Pons (tissue), 1 donor: Measurements from ENCODE around the gene PARN.
"Not testable (repeated sequence)": the region's sequence is repeated elsewhere in the genome, so short reads cannot be mapped to it uniquely, and the experiment has no call there.

ENCODE experiments used
- DNase-seq: peaks from one replicate; pipeline ENCODE4 v3.0.0-alpha.2; 2016; ENCODE audit warnings: low spot score

The PARN gene

DNA sequence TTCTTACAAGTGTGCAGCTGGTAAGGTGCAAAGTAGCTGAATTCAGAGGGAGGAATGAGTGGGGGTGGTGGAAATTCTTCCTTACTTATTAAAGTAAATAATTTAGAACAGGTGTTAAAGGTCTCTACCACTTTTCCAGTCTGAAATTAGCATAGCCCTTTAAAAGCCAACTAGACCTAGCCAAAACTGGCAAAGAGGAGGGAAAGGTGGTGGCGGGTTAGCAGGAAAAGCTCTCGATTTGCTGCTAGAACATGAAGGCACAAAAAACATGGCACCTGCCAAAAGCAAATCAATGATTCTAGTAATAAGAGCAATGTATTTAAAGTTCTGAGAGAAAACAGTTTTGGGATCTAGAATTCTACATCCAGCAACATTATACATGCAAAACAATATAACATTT lies 157.7 kb downstream of the PARN start:
- no peak for DNase-seq

DNA sequence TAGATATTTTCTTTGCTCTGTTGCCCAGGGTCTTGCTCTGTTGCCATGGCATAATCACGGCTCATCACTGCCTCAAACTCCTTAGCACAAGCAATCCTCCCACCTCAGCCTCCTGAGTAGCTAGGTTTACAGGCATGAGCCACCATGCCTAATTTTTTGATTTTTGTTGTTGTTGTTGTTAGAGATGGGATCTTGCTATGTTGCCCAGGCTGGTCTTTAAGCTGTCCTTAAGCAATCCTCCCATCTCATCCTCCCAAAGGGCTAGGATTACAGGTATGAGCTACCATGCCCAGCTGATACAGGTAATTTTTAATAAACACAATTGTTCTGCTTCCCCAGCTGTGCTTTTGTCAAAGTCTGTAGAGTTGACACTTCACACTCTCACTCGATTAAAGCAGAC lies 159.3 kb downstream of the PARN start:
- DNase-seq = no peak

DNA sequence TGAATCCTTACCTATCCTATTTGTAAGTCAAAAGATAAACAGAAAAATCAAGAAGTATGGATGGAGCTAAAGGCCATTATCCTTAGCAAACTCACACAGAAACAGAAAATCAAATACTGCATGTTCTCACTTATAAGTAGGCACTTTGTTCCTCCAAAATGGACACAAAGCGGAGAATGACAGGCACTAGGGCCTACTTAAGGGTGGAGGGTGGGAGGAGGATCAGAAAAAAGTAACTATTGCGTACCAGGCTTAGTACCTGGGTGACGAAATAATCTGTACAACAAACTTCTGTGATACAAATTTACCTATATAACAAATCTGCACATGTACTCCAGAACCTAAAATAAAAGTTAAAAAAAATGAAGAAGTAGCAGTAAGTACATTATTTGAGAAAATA lies 164.3 kb downstream of the PARN start:
- no peak for DNase-seq

- DNase-seq = no peak
These were observed 165.3 kb downstream of the PARN start for GRCh38 chr16:14464796-14465195.

DNA sequence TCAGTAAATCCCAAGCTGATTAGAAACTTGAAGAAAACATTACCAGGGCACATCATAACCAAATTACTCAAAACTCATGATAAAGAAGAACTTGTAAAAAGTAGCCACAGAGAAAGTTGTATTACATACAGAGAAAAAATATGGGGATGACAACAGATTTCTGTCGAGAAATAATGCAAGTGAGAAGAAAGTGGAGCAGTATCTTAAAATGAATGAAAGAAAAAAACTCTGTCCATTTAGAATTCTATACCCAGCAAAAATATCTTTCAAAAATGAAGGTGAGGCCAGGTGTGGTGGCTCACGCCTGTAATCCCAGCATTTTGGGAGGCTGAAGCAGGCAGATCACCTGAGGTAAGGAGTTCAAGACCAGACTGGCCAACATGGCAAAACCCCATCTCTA lies 165.9 kb downstream of the PARN start:
- no peak for DNase-seq

- DNase-seq = no peak
These were observed 167.2 kb downstream of the PARN start for GRCh38 chr16:14462811-14463210.

GRCh38 chr16:14460726-14461125 lies 169.3 kb downstream of the PARN start:
- no peak for DNase-seq

DNA sequence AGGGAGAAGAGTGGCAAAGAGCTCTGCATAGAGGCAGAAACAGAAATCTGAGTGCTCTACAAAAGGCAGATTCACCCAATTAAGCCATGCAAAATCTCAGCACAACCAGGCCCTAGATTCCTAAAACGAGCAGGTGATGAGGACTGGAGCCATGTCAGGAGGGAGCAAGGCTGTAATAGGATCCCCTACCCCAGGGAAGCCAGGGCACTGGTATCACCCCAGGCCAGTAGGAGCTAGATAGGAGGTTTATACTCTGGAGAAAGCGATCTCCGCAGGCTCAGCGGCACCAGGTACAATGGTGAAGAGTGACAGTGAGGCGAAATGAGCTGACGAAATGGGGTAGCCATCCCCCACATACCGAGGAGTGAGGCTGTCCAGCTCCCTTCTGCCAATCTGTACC lies 171.5 kb downstream of the PARN start:
- DNase-seq = no peak

GRCh38 chr16:14456793-14457481 lies 173.1 kb downstream of the PARN start:
- no peak for DNase-seq

- DNase-seq = no peak
These were observed 174.5 kb downstream of the PARN start for GRCh38 chr16:14455573-14455972.

GRCh38 chr16:14454391-14454790 lies 175.7 kb downstream of the PARN start:
- no peak for DNase-seq

DNA sequence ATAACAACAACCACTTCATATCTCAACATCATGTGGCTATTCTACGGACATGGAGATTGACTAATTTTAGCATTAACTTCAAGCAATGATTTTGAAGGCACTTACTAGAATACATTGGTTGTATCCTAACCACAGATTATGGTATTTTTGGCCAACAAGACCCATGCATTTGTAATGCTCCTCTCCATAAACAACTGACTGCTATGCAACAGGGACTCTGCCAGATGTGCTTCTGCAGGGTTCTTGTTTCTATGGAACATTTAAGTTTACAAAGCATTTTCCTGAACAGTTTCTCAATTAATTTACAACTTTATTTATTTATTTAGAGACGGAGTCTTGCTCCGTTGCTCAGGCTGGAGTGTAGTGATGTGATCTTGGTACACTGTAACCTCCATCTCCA lies 178.0 kb downstream of the PARN start:
- DNase-seq = no peak

DNA sequence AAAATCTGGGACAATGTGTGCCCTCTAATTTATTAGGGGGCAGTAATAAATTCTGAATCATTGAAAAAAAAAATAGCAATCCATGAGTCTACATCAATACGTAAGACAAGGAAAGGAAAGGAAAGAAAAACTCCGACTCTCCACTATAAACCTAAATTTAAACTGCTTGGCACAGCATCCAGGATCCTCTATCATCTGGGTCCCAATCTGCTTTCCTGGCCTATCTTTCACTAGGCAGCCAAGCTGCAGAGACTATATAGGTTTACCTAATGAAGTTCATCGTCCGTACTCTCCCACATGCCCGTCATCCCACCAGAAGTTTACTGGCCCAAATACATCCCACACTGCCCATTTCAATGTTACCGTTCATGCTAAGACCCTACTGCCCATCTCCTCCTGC lies 179.2 kb downstream of the PARN start:
- DNase-seq = no peak

GRCh38 chr16:14449790-14450480 lies 180.1 kb downstream of the PARN start:
- no peak for DNase-seq

GRCh38 chr16:14449334-14449733 lies 180.7 kb downstream of the PARN start:
- DNase-seq = no peak

GRCh38 chr16:14448879-14449278 lies 181.2 kb downstream of the PARN start:
- DNase-seq = no peak

GRCh38 chr16:14447783-14448182 lies 182.3 kb downstream of the PARN start:
- DNase-seq = no peak

GRCh38 chr16:14446796-14447195 lies 183.3 kb downstream of the PARN start:
- DNase-seq = no peak

- DNase-seq = no peak
These were observed 183.9 kb downstream of the PARN start for GRCh38 chr16:14445937-14446715.

DNA sequence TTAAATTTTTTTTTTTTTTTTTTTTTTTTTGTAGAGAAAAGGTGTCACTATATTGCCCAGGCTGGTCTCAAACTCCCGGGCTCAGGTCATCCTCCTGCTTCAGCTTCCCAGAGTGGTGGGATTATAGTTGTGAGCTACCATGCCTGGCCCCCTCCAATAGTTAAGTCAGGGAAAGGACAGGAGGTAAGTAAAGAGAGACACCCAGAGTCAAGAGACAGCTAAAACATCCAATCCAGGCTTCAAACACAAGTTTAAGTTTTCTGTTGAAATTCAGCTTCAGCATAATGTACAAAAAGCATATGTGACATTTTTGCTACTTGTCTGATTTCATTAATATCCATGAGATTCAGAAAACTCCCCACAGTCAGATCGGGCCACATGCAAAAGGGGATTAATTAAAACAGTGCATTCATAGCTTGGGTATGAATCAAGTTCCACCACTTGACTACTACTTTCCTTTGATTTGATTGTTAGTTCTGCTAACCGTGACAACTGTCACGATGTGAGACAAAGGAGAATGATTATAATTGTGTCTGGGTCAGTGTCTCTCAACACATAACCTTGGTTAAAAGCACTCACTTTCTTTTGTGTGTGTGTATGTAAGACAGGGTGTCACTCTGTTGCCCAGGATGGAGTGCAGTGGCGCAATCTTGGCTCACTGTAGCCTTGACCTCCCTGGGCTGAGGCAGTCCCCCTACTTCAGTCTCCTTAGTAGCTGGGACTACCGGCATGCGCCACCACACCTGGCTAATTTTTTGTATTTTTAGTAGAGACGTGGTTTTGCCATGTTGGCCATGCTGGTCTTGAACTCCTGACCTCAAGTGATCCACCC lies 184.9 kb downstream of the PARN start:
- DNase-seq = no peak

GRCh38 chr16:14441533-14441932 lies 188.5 kb downstream of the PARN start:
- DNase-seq = not testable (repeated sequence)

DNA sequence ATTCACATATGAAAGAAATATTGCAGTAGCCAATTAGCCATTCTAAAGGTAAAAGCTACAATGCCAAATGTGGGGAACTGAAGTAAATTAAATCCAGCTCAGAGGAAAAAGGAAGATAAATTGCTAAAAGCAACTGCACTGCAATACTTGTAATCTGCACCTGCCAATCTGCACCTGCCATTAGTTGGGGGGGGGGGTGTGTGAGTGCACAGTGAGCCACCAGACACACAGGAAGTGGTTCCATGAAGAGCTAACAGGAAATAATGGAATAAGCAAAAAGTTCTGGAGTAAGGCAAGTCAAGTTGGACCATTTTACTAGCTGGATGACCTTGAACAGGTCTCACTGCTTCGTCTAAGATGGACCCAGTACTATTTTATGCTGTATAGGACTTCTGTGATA lies 191.8 kb downstream of the PARN start:
- DNase-seq = no peak
